GM18505 (cell line): ENCODE results near the gene ZNF525.
"Not testable (repeated sequence)": the region's sequence is repeated elsewhere in the genome, so short reads cannot be mapped to it uniquely, and the experiment has no call there.

Experiments used
- ATAC-seq: cut with Tn5 transposase; IDR thresholded peaks from one replicate; pipeline ENCODE4 v1.9.1; 2021; ENCODE audit not compliant: unreplicated experiment
- POLR2A ChIP-seq: IDR thresholded peaks from 4 replicates; pipeline ENCODE4 v1.6.1; 2011; ENCODE audit warnings: borderline replicate concordance; ENCODE audit not compliant: insufficient read depth, insufficient read length; ENCODE audit errors: extremely low read depth

ZNF525 gene

DNA sequence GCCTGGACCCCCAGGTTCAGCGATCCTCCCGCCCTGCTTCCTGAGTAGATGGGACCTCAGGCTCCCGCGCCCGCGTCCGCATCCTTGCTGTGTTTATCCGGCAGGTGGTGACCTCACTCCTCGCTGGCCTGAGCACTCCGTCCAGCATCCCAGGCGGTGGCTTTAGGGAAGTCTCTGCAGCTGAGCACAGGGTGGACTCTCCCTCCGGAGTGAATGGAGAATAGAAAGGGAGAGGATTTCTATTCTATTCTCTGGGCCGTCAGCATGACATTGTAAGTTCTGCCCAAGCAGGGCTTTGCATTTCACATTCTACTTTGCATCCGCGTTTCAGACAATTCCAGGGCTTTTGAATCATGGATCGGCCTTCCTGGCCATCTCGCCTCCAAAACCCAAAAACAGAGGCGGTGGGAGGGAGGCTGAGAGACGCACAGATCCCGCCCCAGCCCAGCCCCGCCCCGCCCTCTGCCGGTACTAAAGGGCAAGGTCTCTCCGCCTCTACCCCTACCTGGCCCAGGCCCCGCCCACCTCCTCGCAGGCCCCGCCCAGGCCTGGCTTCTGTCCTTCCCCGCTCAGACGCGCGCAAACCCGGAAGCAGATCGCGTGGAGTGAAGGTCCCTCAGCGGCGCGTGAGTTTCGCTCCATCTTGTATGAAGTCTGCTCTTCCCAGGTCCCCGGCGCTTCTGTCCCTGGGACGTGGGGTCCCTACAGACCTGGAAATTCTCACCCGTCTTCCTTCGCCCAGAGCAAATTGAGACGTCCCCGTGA, at the start of gene ZNF525:
ZNF525 (plus strand) TSS at position 572 of the 765 bp plus-strand sequence. CDS start 6,577 bp downstream, outside the sequence.
- TF ChIP-seq POLR2A: peak; percentile 86
- peak; percentile 97 for ATAC-seq

DNA sequence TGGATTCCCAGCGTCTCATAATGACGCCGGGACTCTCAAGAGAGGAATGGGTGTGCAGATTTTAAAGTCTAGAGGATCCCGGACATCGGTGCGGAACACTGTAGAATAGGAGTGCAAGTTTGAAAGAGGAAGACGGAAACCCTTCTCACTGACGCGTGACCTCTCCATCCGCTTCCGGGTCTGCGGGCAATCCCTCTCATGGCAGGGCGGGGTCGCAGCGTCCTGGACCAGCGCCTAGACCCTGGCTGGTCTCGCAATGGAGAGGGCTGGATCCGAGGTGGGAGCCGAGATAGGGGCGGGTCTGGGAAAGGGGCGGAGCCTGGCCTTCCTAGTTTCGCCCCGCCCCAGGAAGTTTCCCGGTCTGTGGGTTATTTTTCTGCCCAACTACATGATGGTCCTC, 36.5 kb upstream of the ZNF525 start:
- no peak for ATAC-seq
- no peak for TF ChIP-seq POLR2A

DNA sequence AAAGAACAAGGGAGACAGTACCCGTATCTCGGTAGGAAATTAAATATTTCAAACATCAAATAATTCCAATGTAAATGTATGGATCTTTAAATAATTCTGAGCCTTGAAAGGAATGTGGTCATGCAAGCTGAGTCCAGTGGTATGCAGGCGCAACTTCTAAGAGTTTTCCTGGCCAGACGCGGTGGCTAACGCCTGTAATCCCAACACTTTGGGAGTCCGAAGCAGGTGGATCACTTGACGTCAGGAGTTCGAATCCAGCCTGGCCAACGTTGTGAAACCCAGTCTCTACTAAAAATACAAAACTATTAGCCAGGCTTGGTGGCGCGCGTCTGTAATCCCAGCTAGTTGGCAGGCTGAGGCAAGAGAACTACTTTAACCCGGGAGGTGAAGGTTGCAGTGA, 33.0 kb upstream of the ZNF525 start:
- ATAC-seq: no peak
- TF ChIP-seq POLR2A: no peak

DNA sequence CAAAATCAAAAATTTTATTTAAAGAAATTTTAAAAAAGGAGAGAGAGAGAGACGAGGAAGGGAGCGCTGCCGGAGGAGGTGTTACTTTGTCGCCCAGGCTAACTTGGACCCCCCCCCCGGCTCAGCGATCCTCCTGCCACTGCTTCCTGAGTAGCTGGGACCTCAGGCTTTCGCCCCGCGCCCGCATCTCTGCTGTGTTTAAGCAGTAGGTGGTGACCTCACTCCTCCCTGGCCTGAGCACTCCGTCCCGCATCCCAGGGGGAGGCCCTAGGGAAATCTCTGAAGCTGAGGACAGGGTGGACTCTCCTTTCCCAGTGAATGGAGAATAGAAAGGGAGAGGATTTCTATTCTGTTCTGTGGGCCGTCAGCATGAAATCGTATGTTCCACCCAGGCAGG, 32.4 kb upstream of the ZNF525 start:
- no peak for TF ChIP-seq POLR2A
- ATAC-seq: peak; percentile 12

DNA sequence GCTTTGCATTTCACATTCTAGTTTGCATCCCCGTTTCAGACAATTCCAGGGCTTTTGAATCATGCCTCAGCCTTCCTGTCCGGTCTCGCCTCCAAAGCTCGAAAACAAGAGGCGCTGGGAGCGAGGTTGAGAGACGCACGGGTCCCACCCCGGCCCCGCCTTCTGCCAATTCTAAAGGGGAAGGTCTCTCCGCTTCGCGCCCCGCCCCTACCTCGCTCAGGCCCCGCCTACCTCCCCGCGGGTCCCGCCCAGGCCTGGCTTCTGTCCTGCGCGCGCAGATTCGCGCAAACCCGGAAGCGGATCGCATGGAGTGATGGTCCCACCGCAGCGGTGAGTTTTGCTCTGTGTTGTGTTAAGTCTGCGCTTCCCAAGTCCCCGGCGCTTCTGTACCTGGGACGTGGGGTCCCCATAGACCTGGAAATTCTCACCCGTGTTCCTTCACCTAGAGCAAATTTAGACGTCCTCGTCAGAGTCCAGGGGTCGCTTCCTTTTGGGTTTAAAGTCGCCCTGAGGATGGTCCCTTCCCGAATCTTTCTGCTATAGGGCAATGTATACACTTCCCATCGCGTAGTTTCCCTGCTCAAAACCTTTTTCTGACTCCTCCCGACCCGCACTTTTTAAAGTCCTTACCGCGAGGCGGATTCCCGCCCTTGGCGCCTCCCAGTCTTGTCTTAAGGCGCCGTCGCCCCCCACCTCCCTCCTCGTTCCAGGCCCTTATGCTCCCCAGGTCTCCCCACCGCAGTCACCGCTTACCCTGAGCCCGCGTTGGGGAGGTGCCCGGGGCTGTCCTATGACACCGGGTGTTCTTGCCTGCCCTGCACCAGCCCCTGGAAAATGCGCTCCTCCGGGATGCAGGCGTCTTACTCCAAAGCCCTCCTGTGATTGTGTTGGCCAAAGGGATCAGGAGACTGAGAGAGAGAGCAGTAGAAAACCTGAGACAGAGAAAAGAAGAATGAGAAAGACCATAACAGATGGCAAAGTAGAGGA, 31.7 kb upstream of the ZNF525 start, which contains the start of gene ZNF845:
ZNF845 (plus strand) TSS at position 287 of the 987 bp plus-strand sequence. CDS start 7,559 bp downstream, outside the sequence.
- ATAC-seq: peak; percentile 98
- TF ChIP-seq POLR2A: peak; percentile 86

DNA sequence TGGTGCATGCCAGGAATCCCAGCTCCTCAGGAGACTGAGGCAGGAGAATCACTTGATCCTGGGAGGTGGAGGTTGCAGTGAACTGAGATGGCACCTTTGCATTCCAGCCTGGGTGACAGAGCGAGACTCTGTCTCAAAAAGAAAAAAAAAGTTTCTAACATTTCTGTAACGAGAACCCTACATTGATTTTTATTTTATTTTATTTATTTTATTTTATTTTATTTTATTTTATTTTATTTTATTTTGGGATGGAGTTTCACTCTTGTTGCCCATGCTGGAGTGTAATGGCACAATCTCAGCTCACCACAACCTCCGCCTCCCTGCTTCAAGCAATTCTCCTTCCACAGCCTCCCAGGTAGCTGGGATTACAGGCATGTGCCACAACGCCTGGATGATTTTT, 21.1 kb upstream of the ZNF525 start:
- not testable (repeated sequence) for ATAC-seq

DNA sequence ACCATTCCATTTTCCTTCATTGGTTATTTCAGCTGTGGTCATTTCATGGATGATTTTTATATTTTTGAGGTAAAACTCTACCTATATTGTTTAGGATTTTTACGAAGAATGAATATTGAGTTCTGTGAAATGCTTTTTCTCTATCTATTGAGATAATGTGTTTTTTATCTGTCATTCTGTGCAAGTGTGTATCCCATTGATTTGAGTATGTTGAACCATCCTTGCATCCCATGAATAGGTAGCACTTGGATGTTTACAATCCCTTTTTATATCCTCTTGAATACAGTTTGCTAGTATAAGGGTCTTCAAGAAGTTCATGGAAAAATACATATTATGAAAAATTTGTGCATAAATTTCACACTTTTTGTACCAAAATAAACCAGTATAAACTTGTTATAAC, 9.8 kb upstream of the ZNF525 start:
- TF ChIP-seq POLR2A: no peak
- no peak for ATAC-seq

DNA sequence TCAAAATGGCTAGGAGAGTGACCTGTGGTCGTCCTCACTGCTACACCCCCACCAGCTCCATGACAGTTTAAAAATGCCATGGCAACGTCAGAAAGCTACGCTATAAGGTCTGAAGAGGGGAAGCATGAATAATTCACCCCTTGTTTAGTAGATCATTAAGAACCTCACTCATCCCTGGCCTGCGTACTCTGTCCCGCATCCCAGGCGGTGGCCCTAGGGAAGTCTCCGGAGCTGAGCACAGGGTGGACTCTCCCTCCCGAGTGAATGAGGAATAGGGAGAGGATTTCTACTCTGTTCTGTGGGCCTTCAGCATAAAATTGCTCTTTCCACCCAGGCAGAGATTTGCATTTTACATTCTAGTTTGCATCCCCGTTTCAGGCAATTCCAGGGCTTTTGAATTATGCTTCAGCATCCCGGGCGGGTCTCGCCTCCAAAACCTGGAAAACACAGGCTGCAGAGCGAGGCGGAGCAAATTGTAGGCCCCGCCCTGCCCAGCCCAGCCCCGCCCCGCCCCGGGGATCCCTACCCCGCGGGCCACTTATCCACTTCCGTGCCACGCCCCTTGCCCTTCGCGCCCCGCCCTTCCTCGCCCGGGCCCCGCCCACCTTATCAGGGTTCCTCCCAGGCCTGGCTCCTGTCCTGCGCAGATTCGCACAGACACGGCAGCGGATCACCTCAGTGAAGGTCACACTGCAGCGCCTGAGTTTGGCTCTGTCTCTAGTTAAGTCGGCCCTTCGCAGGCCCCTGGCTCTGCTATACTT, 7.5 kb upstream of the ZNF525 start:
- TF ChIP-seq POLR2A: no peak
- ATAC-seq: no peak

DNA sequence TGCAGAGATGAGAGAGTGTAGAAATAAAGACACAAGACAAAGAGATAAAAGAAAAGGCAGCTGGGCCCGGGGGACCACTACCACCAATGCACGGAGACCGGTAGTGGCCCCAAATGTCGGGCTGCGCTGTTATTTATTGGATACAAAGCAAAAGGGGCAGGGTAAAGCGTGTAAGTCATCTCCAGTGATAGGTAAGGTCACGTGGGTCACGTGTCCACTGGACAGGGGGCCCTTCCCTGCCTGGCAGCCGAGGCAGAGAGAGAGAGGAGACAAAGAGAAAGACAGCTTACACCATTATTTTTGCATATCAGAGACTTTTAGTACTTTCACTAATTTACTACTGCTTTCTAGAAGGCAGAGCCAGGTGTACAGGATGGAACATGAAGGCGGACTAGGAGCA, 5.4 kb upstream of the ZNF525 start:
- not testable (repeated sequence) for ATAC-seq

DNA sequence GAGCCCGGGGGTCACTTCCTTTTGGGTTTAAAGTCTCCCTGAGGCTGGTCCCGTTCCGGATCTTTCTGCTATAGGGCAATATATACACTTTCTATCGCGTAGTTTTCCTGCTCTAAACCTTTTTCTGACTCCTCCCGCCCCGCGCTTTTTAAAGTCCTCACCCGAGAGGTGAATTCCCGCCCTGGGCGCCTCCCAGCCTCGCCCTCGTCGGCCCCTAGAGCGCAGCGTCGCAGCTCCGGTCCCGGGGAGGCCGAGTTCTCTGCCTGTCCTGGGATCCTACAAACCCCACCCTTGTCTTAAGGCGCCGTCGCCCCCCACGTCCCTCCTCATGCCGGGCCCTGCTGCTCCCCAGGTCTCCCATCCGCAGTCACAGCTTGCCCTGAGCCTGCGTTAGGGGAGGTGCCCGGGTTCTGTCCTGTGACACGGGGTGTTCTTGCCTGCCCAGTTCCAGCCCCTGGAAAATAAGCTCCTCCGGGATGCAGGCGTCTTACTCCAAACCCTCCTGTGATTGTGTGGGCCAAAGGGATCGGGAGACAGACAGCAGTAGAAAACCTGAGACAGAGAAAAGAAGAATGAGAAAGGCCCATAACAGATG, 491 bp downstream of the ZNF525 start:
- ATAC-seq: peak; percentile 37
- TF ChIP-seq POLR2A: no peak

DNA sequence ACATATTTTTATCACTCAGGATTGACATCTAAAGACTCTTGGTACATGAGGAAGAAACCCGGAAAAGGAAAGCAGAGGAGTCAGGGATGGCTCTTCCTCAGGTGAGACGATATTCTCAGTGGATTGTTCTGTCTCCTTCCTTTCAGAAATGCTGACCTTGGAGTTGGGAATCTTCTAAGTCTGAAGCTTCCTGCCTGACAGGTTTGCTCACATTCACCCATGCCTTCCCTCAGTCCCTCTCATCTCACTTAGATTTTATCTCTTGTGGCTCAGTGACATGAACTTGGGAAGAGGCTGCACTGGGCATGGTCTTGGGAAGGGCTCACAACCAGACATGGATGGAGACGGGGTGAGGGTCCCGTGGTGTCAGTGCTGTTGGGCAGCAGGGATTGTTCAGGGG, 6.7 kb downstream of the ZNF525 start:
- ATAC-seq: no peak
- no peak for TF ChIP-seq POLR2A

DNA sequence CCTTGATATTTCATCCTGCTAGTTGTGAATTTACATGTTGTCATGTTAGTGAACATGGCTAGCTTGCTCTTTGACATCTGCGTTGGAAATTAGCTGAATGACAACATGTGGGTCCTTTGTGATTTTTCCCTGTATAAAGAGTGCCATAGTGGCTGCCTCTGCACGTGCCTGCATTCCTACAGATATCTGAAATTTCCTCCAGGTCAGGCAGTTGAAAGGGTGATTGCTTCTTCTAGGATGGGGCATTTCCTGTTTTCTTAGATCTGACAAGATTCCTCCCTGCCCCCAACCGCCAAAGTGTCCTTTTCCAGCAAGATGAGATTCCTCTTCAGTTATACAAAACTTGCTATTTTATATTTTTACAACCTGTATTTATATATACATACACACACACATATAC, 8.8 kb downstream of the ZNF525 start:
- ATAC-seq: no peak
- no peak for TF ChIP-seq POLR2A

DNA sequence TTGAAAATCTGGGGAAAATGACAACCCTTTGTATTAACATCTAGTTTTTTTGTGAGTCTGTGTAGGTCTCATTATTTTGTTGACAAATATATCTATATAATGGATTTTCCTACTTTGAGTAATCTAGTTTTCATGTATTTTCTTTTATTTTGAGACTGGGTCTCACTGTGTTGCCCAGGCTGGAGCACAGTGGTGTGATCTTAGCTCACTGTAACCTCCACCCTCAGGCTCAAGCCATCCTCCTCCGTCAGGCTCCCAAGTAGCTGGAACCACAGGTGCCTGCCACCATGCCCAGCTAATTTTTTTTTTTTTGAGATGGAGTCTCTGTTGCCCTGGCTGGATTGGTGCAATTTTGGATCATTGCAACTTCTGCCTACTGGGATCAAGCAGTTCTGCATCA, 9.2 kb downstream of the ZNF525 start:
- no peak for ATAC-seq
- no peak for TF ChIP-seq POLR2A
